Lower lobe of right lung (tissue), 2 donors: ENCODE measurements around the gene EIF5A. TPM values are rescaled to one million over a fixed set of nuclear protein-coding genes. Genes with fewer than 3 reads are reported as not detected.
A peak's percentile ranks its signal among the peaks of the same experiment; 100 is the strongest.

ENCODE experiments used
- ATAC-seq, 2 donors: fragments of 200-7000 bp; cut with Tn5 transposase; one replicate each; pipeline ENCODE4 v1.9.1; 2020 to 2022; ENCODE audit warnings: mild to moderate bottlenecking in 2 of 2, moderate library complexity in 2 of 2
- DNase-seq: peaks from one replicate; pipeline ENCODE4 v3.0.0-alpha.2; 2020
- H3K27ac ChIP-seq: fragments of 200-600 bp; one replicate; pipeline ENCODE4 v1.8.0; 2022
- H3K27me3 ChIP-seq: fragments of 200-600 bp; one replicate; pipeline ENCODE4 v1.8.0; 2022; ENCODE audit warnings: low read depth
- H3K36me3 ChIP-seq: fragments of 200-600 bp; one replicate; pipeline ENCODE4 v1.8.0; 2022; ENCODE audit warnings: mild to moderate bottlenecking
- H3K4me1 ChIP-seq: fragments of 200-600 bp; one replicate; pipeline ENCODE4 v1.8.0; 2022
- H3K4me3 ChIP-seq: fragments of 200-600 bp; one replicate; pipeline ENCODE4 v1.8.0; 2022; ENCODE audit warnings: mild to moderate bottlenecking
- H3K9me3 ChIP-seq: fragments of 200-600 bp; one replicate; pipeline ENCODE4 v1.8.0; 2022
- intact Hi-C: fragments of 100-400 bp; cut with DNase I; formaldehyde crosslinking; loops from one replicate; pipeline ENCODE4 v1.11.0; 2022
- total RNA-seq: library from RNA; stranded (reverse); fragmentation: NEBNext Ultra II Directional; extraction: Animal tissue kit (Norgen Biotek cat#: 25700); gene quantifications from one replicate; pipeline ENCODE4 v1.2.1, GENCODE V29; 2021
- TF ChIP-seq, protein P1 (sequence below): fragments of 200-600 bp; IDR thresholded peaks from one replicate; pipeline ENCODE4 v1.8.0; 2022; ENCODE audit warnings: antibody characterized with exemption, mild to moderate bottlenecking
- donor health status: DM: no; HTN: yes; CAD: no; lungs with severe emphysema.

The EIF5A gene
- total RNA-seq, 1 donor from 2014 or later, result 216 TPM

DNA sequence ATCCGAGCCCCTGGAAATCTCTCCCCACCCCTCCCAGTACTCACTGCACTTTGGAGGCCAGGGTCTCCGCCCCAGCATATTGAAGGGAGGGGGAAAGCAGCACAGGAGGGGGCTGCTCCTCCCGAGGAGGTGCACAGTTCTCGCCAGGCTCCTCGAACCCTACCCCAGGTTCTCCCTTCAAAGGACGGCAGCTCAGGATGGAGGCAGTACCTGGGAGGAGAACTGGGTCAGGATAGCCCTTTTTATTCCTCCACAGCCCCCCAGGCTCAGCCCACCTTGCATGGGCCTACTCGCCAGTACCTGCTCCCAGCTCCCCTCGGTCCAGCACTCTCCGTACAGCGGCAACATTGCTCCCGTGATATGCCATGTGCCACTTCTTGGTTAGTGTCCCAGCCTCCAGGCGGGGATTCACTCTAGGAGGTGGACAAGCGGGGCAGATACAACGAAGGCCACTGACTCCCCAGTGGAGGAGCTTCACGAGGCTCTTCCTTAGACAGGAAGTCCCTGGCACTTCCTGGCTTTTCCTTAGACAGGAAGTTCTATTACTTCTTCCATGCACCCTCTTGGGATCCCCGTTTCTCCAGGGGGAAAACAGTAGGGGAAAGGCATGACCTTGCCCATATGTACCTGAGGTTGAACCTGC lies 9.9 kb downstream of the EIF5A start:
- intact Hi-C loops, result no loop called here
- no peak overlapping the region for H3K27ac ChIP-seq
- ATAC-seq, result no peak
- peaks cover 23% of the 10 kb centered on the region for H3K4me1 ChIP-seq
- H3K27me3 ChIP-seq, result no peaks in the 10 kb centered on the region
- H3K4me3 ChIP-seq, result no peak overlapping the region
- no peaks in the 10 kb centered on the region for H3K9me3 ChIP-seq
- no peak for DNase-seq
- TF ChIP-seq, protein P1, sequence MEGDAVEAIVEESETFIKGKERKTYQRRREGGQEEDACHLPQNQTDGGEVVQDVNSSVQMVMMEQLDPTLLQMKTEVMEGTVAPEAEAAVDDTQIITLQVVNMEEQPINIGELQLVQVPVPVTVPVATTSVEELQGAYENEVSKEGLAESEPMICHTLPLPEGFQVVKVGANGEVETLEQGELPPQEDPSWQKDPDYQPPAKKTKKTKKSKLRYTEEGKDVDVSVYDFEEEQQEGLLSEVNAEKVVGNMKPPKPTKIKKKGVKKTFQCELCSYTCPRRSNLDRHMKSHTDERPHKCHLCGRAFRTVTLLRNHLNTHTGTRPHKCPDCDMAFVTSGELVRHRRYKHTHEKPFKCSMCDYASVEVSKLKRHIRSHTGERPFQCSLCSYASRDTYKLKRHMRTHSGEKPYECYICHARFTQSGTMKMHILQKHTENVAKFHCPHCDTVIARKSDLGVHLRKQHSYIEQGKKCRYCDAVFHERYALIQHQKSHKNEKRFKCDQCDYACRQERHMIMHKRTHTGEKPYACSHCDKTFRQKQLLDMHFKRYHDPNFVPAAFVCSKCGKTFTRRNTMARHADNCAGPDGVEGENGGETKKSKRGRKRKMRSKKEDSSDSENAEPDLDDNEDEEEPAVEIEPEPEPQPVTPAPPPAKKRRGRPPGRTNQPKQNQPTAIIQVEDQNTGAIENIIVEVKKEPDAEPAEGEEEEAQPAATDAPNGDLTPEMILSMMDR, result no peak
- H3K36me3 ChIP-seq, result peaks cover 69% of the 10 kb centered on the region

DNA sequence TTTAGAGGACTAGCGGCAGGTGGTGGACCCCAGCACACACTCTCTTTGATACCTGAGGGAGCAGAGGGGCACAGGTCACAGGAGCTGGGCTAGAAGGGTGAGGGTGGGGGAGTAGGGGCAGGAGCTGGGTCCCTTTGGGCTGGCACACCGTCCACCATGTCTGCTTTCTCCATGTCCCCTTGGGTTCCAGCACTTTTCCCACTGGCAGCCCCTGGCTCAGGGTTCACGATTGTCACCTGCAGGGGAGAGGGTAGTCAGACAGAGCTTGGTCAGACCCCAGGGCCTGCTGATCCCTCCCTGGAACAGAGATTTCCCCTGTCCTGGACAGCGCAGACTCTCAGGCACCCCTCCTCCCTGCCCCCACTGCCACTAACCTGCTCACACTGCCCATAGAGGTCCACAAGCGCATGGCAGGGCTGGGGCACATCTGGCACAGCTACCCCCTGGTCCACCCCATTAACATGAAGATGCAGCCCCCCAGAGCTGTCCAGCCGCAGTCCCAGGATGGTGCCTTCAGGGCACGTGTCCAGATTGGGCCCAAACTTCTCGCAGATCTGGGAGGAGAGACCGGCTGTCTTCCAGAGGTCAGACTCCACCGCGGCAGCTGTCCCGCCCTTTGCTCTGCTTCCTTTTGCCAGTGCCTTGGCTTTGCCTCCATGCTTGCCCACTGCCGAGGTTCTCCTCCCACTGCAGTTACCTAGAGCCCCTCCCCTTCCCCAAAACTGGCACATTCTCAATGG lies 10.9 kb downstream of the EIF5A start:
- Histone ChIP-seq H3K36me3 (peaks cover 69% of the 10 kb centered on the region), H3K9me3 (no peaks in the 10 kb centered on the region), H3K27me3 (no peaks in the 10 kb centered on the region), H3K4me3 (no peak overlapping the region), H3K27ac (no peak overlapping the region), H3K4me1 (peaks cover 23% of the 10 kb centered on the region)
- TF ChIP-seq, protein P1, result no peak
- intact Hi-C loops, result no loop called here
- DNase-seq (no peak), ATAC-seq (no peak)

DNA sequence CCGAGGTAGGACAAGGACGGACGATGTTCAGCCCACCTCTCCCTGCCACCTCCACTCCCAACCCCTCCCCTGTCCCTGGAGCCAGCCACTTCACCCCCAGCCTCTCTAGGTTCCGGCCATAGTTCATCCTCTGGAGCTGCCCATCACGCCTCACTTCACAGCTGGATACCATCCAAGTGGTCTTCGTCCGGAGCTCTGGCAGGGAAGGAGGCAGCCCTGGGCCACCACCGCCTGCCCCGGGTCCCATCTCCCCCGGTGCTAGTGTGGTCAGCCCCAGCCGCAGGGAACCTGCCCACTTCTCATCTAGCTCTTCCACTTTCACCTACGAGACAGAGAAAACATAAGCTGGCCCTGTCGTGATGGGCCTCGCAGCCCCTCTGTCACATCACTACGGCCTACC lies 14.0 kb downstream of the EIF5A start:
- H3K4me3 ChIP-seq, result no peak overlapping the region
- no peak for ATAC-seq
- H3K27me3 ChIP-seq, result no peaks in the 10 kb centered on the region
- no peaks in the 10 kb centered on the region for H3K9me3 ChIP-seq
- peaks cover 91% of the 10 kb centered on the region for H3K36me3 ChIP-seq
- H3K4me1 ChIP-seq, result no peaks in the 10 kb centered on the region
- H3K27ac ChIP-seq, result no peak overlapping the region
- DNase-seq, result no peak
- TF ChIP-seq, protein P1, result no peak
- intact Hi-C loops, result no loop called here

DNA sequence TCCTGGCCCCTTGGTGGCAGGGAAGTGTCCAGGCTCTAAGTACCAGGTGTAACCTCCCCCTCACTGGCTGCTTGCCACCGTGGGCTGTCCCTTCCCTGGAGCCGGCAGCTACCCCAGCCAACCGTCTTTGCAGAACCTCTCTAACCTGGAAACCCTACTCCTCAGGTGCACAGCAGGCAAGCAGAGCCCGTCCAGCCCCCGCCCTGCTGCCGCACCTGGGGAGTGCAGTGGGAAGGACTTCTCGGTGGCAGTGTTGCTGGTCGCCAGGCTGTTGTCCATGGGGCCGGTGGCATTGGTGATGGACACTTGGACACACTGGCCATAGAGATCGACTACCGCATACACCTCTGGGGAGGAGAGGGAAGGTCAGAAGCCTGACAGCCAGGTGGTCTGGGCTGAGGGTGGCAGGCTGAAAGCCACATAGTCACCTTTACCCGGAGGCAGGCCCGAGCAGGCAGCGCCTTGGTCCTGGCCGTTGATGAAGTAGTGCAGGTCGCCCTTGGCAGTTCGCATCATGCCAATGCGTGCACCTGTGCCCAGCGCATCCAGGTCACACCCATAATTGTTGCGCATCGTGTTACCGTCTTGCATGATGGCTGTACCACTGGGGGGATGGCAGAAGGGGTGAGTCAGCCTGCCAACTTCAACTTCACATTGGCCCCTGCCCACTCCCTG lies 15.2 kb downstream of the EIF5A start:
- TF ChIP-seq, protein P1, result no peak
- ATAC-seq (no peak), DNase-seq (no peak)
- Histone ChIP-seq H3K27me3 (no peaks in the 10 kb centered on the region), H3K4me3 (no peak overlapping the region), H3K4me1 (peaks cover under 1% of the 10 kb centered on the region), H3K9me3 (no peaks in the 10 kb centered on the region), H3K36me3 (peaks cover 85% of the 10 kb centered on the region), H3K27ac (no peak overlapping the region)
- intact Hi-C loops, result no loop called here

DNA sequence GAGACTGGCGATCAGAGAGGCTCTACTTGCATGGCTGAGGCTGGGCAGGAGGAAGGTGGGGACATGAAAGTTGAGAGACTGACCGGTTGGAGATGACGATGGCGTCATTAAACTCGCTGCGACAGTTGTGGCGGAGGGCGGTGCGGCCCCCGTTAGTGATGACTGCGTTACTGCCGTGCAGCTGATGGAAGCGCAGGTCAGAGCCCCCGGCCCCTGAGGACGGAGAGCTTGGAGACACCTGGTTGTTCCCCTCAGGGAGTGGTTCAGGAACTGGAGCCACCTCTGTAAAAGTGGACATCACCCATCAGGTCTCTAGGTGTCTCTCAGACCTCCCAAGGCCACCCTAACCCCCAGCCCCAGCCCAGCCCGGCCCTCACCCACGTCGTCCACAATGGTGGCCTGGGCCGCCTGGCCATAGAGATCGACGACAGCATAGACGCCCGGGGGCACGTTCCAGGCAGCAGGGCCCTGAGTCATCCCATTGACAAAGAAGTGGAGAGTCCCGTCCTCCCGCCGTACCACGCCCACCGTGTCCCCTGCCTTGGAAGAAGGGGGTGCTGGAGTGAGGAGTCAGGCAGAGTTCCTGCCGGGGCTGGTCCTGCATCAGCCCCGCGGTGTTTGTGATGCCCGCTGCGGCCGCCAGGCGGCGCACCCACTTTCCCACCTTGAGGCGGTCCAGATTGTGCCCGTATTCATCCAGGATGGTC lies 16.5 kb downstream of the EIF5A start:
- intact Hi-C loops, result no loop called here
- peaks cover 13% of the 10 kb centered on the region for H3K4me1 ChIP-seq
- no peaks in the 10 kb centered on the region for H3K27me3 ChIP-seq
- H3K4me3 ChIP-seq, result no peak overlapping the region
- peak; percentile 34 to 36 for ATAC-seq
- H3K9me3 ChIP-seq, result no peaks in the 10 kb centered on the region
- TF ChIP-seq, protein P1, result peak; percentile 82
- DNase-seq, result peak; percentile 75
- H3K27ac ChIP-seq, result no peak overlapping the region
- peaks cover 73% of the 10 kb centered on the region for H3K36me3 ChIP-seq
